ENCODE data around the gene FABP1.

The FABP1 gene

DNA sequence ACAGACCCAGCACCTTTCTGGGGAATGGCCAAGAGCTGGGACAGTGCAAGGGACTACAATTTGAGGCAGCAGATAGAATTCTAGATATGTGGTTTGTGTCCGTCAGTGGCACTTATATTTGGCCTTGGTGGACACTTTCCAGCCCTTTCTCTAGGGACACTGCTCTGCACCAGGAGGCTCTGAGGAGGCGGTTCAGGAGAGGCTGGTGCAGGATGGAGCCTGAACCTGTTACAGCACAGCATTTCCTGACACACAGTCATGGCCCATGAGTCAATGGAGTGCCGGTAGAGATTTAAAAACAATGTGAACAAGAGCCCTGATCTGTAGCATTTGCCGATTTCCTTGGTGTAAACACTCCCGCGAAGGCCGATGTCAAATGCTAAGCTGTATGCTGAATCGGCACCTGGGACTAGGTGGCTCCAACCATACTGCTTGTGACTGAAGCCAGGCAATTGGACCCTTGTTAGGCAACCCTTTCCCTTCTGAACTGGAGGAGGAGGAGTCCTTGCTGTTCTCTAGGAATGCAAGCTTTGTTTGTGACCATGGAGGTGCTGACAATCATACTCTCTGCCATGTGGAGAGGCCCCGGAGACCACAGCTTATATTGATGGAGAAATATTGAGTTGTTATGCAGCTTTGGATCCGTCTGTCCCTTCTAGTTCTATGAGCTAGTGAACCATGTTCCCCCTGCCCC lies 11.9 kb downstream of the FABP1 start:
- DNase-seq (ENCODE audit: low read depth in 2 of 2), result no peak

DNA sequence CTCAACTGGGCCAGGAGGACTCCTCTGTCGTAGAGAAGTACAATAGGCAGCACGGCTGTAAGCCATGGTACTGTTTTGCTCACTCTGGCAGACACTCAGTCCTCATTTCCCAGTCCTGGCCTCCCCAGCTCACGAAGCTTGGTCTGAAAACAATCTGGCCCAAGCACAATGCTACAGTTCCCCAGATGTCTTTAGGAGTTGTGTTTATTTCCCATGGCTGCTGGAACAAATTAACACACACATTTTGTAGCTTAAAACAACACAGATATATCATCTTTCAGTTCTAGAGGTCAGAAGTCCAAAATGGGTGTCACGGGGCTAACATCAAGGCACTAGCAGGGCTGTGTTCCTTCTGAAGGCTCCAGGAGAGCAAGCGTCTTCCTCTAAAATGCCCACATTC lies 13.0 kb downstream of the FABP1 start:
- no peak for DNase-seq (ENCODE audit: low read depth in 2 of 2)

DNA sequence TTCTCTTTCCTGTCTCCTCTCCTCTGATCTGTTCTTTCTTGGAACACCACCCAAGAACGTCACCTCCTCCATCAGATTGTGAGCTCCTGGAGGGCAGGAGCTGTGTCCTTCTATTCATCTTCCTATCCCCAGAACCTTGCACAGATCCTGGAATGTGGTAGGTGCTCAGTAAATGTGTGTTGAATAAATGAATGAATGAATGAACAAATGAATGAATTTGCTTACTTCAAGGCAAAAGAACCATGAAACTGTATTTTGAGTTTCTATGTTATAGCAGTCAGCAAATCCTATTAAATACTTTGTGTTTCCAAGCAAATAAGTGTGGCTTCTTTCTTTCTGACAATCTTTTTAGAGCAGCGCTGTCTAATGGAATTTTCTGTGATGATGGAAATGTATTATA lies 14.8 kb downstream of the FABP1 start:
- DNase-seq (ENCODE audit: low read depth in 2 of 2), result no peak

DNA sequence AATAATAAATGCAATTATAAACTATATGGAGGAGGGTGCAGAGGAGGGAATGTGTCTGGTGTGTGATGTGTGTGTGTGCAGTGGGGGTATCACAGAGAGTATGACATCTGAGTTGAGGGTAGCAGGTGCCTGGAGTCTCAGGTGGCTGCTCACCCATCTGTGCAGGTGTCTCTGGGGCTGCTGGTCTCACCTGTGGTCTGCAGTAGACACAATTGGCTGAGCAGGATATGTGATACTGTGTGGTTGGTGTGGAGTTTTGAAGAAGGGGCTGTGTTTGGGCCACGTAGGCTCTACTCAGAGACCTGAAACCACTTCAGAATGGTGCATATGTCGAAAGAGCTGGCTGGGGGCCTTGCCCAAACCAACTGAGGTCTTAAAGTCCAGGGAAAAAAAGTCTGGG lies 17.0 kb downstream of the FABP1 start:
- no peak for DNase-seq (ENCODE audit: low read depth in 2 of 2)

DNA sequence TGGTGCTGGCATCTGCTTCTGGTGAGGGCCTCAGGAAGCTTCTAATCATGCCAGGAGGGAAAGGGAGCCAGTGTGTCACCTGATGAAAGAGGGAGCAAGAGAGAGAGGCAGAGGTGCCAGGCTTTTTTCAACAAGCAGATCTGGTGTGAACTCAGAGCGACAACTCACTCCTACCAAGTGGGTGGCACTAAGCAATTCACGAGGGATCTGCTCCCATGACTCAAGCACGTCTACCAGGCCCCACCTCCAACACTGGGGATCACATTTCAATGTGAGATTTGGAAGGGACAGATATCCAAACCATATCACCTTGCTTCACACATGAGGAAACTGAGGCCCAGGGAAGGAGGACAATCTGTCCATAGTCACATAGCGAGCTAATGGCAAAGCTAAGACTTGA lies 19.1 kb downstream of the FABP1 start:
- no peak for DNase-seq (ENCODE audit: low read depth in 2 of 2)

- DNase-seq (ENCODE audit: low read depth in 2 of 2), result no peak
These were observed 27.4 kb downstream of the FABP1 start for GRCh38 chr2:88100489-88100858.

DNA sequence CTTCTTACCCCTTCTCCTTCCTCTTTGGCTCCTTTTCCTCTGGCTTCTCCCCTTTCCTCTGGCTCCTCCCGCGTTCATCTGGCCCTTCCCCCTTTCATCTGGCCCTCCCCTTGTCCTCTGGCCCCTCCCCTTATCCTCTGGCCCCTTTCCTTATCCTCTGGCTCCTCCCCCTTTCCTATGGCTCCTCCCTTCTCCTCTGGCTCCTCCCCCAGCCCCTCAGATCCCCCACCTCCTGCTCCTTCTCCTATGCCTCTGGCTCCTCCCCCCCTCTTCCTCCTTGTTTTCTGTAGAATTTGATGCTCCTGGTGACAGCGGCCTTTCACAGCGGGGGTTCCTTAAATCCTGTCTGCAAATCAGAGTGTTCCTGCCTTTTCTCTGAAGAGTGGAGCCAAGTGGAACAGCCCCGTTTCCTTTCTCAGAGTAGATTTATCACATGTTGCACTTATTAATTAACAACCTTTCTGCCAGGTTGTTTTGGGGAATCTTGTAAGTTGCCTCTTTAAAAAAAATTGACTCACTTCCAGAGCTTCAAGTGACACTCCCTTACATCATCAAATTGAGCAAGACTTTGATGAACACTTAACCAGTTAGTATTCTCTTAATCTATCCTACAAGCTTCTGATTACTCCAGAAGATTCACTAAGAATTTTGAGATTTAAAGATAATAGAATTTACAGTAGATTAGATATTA lies 27.9 kb downstream of the FABP1 start:
- no peak for DNase-seq (ENCODE audit: low read depth in 2 of 2)

- no peak for DNase-seq (ENCODE audit: low read depth in 2 of 2)
These were observed 29.3 kb downstream of the FABP1 start for GRCh38 chr2:88098558-88098900.

- no peak for DNase-seq (ENCODE audit: low read depth in 2 of 2)
These were observed 29.8 kb downstream of the FABP1 start for GRCh38 chr2:88097891-88098557.

DNA sequence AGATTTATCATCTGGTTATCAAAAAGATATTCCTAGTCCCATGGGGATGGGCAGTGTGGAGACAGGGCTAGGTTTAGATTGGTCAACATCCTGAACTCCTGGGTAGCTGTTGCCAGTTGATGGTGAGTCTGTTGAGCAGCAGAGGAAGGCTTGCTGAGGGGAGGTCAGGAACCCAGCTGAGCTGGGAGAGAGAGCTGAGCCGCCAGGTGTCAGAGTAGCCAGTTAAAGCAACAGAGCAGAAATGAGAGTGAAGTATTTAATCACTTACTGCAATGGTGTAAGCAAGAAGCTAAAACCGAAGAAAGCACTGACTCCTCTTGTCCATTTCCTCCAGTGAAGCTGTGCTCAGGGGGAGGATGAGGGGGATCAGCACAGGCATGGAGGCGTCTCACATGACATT lies 30.7 kb downstream of the FABP1 start:
- no peak for DNase-seq (ENCODE audit: low read depth in 2 of 2)

DNA sequence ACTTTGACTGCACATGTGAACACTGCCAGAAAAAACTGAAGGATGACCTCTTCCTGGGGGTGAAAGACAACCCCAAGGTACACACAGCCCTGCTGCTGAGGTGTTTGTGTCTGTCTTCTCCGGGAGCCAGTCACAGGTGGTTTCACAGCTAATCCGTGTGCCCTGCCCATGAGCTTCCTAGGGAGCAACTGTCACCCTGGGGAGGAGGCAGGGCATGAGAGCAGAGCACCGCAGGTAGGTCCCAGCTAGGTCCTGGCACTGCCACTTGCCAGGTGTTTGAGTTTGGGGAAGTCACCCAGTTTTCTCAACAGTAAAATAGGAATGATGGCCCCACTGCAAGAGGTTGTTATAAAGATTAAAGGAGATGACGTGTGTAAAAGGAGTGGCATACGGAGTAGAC lies 31.2 kb downstream of the FABP1 start:
- no peak for DNase-seq (ENCODE audit: low read depth in 2 of 2)

DNA sequence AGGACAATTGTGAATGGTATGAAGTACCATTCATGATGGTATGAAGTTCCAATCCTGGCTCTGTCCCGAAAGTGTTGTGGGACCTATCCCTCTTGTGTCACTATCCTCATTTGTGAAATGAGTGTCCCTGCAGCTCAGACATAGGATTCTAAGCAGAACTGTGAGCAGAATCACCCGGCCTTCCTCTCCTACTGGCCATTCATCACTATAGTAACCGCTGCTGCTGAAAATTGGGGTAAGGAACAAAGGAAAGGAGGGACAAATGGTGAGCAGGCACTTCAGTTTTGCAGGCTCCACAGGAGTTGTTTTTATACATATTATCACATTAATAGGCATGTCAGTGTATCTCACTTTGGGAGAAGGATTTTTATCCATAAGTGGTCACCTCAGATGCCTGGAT lies 32.8 kb downstream of the FABP1 start:
- DNase-seq (ENCODE audit: low read depth in 2 of 2), result no peak

GRCh38 chr2:88092773-88093172 lies 35.1 kb downstream of the FABP1 start:
- no peak for DNase-seq (ENCODE audit: low read depth in 2 of 2)

GRCh38 chr2:88091943-88092342 lies 35.9 kb downstream of the FABP1 start:
- DNase-seq (ENCODE audit: low read depth in 2 of 2), result no peak

- no peak for DNase-seq (ENCODE audit: low read depth in 2 of 2)
These were observed 37.2 kb downstream of the FABP1 start for GRCh38 chr2:88090446-88091283.

- no peak for DNase-seq (ENCODE audit: low read depth in 2 of 2)
These were observed 38.9 kb downstream of the FABP1 start for GRCh38 chr2:88088999-88089398.

GRCh38 chr2:88087763-88088162 lies 40.1 kb downstream of the FABP1 start:
- no peak for DNase-seq (ENCODE audit: low read depth in 2 of 2)

DNA sequence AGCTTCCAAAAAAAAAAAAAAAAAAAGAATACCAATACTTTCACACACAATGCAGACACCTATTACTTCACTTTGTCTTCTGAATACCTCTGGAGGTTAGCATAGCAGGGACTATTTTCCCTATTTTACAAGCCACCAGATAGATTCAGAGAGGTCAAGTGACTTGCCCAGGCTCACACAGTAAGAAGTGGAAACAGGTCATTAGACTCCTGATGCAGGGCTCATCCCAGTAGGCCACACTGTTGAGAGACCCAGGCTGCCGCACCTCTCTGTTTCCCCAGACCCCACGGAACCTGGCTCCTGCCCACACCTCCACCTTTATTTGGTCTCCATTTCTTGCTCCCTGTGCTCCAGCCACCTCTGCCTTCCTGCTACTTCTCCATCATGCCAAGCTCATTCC lies 40.8 kb downstream of the FABP1 start:
- DNase-seq (ENCODE audit: low read depth in 2 of 2), result no peak

GRCh38 chr2:88086401-88086800 lies 41.5 kb downstream of the FABP1 start:
- DNase-seq (ENCODE audit: low read depth in 2 of 2), result no peak

- DNase-seq (ENCODE audit: low read depth in 2 of 2), result no peak
These were observed 42.3 kb downstream of the FABP1 start for GRCh38 chr2:88085602-88086001.

DNA sequence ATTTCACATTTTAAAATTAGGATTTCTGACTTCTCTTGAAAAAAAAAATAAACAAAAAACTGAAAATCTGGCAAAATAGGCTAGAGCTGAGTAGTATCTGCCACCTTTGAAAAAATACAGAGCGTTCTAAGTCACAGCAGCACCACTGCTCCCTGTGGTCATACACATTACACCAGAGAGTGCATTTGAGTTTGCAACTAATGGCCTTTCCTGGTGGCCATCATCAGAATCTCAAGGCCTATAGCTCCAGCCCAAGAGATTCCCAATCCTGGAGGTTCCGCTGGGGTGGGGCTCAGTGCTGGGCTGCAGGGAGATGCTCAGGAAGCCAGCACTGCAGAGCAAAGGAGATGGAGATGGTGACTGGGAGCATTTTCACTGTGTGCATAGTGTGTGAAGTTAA lies 42.8 kb downstream of the FABP1 start:
- DNase-seq (ENCODE audit: low read depth in 2 of 2), result no peak

GRCh38 chr2:88082781-88083180 lies 45.1 kb downstream of the FABP1 start:
- DNase-seq (ENCODE audit: low read depth in 2 of 2), result no peak

All from stimulated activated CD8-positive, alpha-beta memory T cell treated with anti-CD3 and anti-CD28 coated beads, Interleukin-2, amount 100 ng/mL, for 1 hour (primary cell).